H9 (cell line): ENCODE measurements around the gene EPGN. TPM values are rescaled to one million over a fixed set of nuclear protein-coding genes. Genes with fewer than 3 reads are reported as not detected.

Experiments
- DNase-seq: peaks from one replicate; pipeline ENCODE4 v3.0.0-alpha.2; 2017
- H2AFZ ChIP-seq: one replicate; pipeline ENCODE4 v1.6.1; 2013; ENCODE audit warnings: mild to moderate bottlenecking, low read length, control low read depth, moderate library complexity
- H2AK5ac ChIP-seq: 2 replicates; pipeline ENCODE4 v1.6.1; 2013; ENCODE audit warnings: low read length, control low read depth, mixed read lengths; ENCODE audit not compliant: insufficient read length
- H2BK120ac ChIP-seq: one replicate; pipeline ENCODE4 v1.6.1; 2013; ENCODE audit warnings: low read depth, mild to moderate bottlenecking, low read length, control low read depth, inconsistent platforms; ENCODE audit not compliant: poor library complexity, severe bottlenecking
- H2BK12ac ChIP-seq: 2 replicates; pipeline ENCODE4 v1.6.1; 2013; ENCODE audit warnings: low read length, control low read depth, mixed read lengths, low read depth; ENCODE audit not compliant: insufficient read length
- H2BK15ac ChIP-seq: 2 replicates; pipeline ENCODE4 v1.6.1; 2013; ENCODE audit warnings: low read depth, low read length, control low read depth
- H2BK20ac ChIP-seq: one replicate; pipeline ENCODE4 v1.6.1; 2013; ENCODE audit warnings: low read depth, mild to moderate bottlenecking, low read length, control low read depth, inconsistent platforms; ENCODE audit not compliant: poor library complexity, severe bottlenecking
- H2BK5ac ChIP-seq: 2 replicates; pipeline ENCODE4 v1.6.1; 2013; ENCODE audit warnings: low read length, control low read depth, mixed read lengths; ENCODE audit not compliant: insufficient read length
- H3K14ac ChIP-seq: 2 replicates; pipeline ENCODE4 v1.6.1; 2013; ENCODE audit warnings: low read length, control low read depth; ENCODE audit not compliant: insufficient read depth
- H3K18ac ChIP-seq: 2 replicates; pipeline ENCODE4 v1.6.1; 2013; ENCODE audit warnings: low read depth, mild to moderate bottlenecking, mixed read lengths, low read length, control low read depth; ENCODE audit not compliant: insufficient read length
- H3K23ac ChIP-seq: 2 replicates; pipeline ENCODE4 v1.6.1; 2013; ENCODE audit warnings: low read length, control low read depth, mixed read lengths, low read depth; ENCODE audit not compliant: insufficient read length
- H3K23me2 ChIP-seq: 2 replicates; pipeline ENCODE4 v1.6.1; 2013; ENCODE audit warnings: low read depth, mild to moderate bottlenecking, mixed read lengths, low read length, control low read depth; ENCODE audit not compliant: insufficient read length, poor library complexity, severe bottlenecking
- H3K27ac ChIP-seq: 2 replicates; pipeline ENCODE4 v1.5.1; 2013; ENCODE audit warnings: low read length, control low read depth, mixed read lengths, low read depth; ENCODE audit not compliant: insufficient read length
- H3K27me3 ChIP-seq: 2 replicates; pipeline ENCODE4 v1.6.1; 2013; ENCODE audit warnings: low read length, control low read depth, inconsistent platforms; ENCODE audit not compliant: insufficient read depth
- H3K4ac ChIP-seq: 2 replicates; pipeline ENCODE4 v1.6.1; 2013; ENCODE audit warnings: low read depth, mild to moderate bottlenecking, control low read depth, inconsistent platforms, low read length, moderate library complexity
- H3K4me1 ChIP-seq: 2 replicates; pipeline ENCODE4 v1.6.1; 2013; ENCODE audit warnings: low read length, control low read depth, inconsistent platforms; ENCODE audit not compliant: insufficient read depth
- H3K4me2 ChIP-seq: 2 replicates; pipeline ENCODE4 v1.6.1; 2013; ENCODE audit warnings: low read length, control low read depth, mixed read lengths; ENCODE audit not compliant: insufficient read length, insufficient read depth
- H3K56ac ChIP-seq: 2 replicates; pipeline ENCODE4 v1.6.1; 2013; ENCODE audit warnings: low read depth, mild to moderate bottlenecking, mixed read lengths, low read length, control low read depth; ENCODE audit not compliant: insufficient read length
- H3K79me1 ChIP-seq: 2 replicates; pipeline ENCODE4 v1.6.1; 2013; ENCODE audit warnings: low read depth, mild to moderate bottlenecking, moderate library complexity, low read length, control low read depth, inconsistent platforms; ENCODE audit not compliant: insufficient read depth, poor library complexity, severe bottlenecking
- H3K79me2 ChIP-seq: 2 replicates; pipeline ENCODE4 v1.6.1; 2013; ENCODE audit warnings: low read length, control low read depth, inconsistent platforms; ENCODE audit not compliant: insufficient read depth
- H3K9ac ChIP-seq: 2 replicates; pipeline ENCODE4 v1.6.1; 2013; ENCODE audit warnings: low read length, control low read depth, mixed read lengths; ENCODE audit not compliant: insufficient read length; ENCODE audit errors: extremely low read depth
- H3K9me3 ChIP-seq: one replicate; pipeline ENCODE4 v1.6.1; 2013; ENCODE audit warnings: low read depth, low read length, inconsistent platforms; ENCODE audit not compliant: control insufficient read depth
- H3T11ph ChIP-seq: one replicate; pipeline ENCODE4 v1.6.1; 2013; ENCODE audit warnings: mild to moderate bottlenecking, low read length, control low read depth, inconsistent platforms
- H4K20me1 ChIP-seq: one replicate; pipeline ENCODE4 v1.6.1; 2013; ENCODE audit not compliant: control insufficient read depth, insufficient read length, insufficient read depth
- H4K5ac ChIP-seq: 2 replicates; pipeline ENCODE4 v1.6.1; 2013; ENCODE audit warnings: low read depth, mild to moderate bottlenecking, mixed read lengths, low read length, control low read depth; ENCODE audit not compliant: insufficient read length
- H4K8ac ChIP-seq: replicated peaks from 2 replicates; pipeline ENCODE4 v1.6.1; 2013; ENCODE audit warnings: low read length, control low read depth, mixed read lengths, low read depth; ENCODE audit not compliant: insufficient read length
- H4K91ac ChIP-seq: 2 replicates; pipeline ENCODE4 v1.6.1; 2013; ENCODE audit warnings: low read depth, mild to moderate bottlenecking, moderate library complexity, mixed read lengths, low read length, control low read depth; ENCODE audit not compliant: insufficient read length
- H3K27ac Mint-ChIP-seq, 3 experiments: 2 replicates in 2 of 3; 3 replicates in 1 of 3; pipeline ENCODE4 v1.8.0; 2020 to 2021; ENCODE audit warnings: mixed read lengths in 3 of 3, mild to moderate bottlenecking in 1 of 3, moderate library complexity in 1 of 3
- H3K27me3 Mint-ChIP-seq: 2 replicates; pipeline ENCODE4 v1.8.0; 2021; ENCODE audit warnings: low read depth, mild to moderate bottlenecking, moderate library complexity, mixed read lengths
- H3K36me3 Mint-ChIP-seq, 3 experiments: 2 replicates in 2 of 3; 3 replicates in 1 of 3; pipeline ENCODE4 v1.8.0; 2020 to 2021; ENCODE audit warnings: low read depth in 3 of 3, mixed read lengths in 3 of 3; ENCODE audit not compliant: insufficient read depth in 1 of 3
- H3K4me1 Mint-ChIP-seq, 2 experiments: 2 replicates each; pipeline ENCODE4 v1.8.0; 2020; ENCODE audit warnings: mixed read lengths in 2 of 2
- H3K4me3 Mint-ChIP-seq, 2 experiments: 2 replicates in 1 of 2; 3 replicates in 1 of 2; pipeline ENCODE4 v1.8.0; 2020 to 2021; ENCODE audit warnings: mild to moderate bottlenecking in 2 of 2, mixed read lengths in 2 of 2, moderate library complexity in 1 of 2
- H3K9me3 Mint-ChIP-seq, 2 experiments: 2 replicates in 1 of 2; 3 replicates in 1 of 2; pipeline ENCODE4 v1.8.0; 2020; ENCODE audit warnings: mild to moderate bottlenecking in 2 of 2, mixed read lengths in 2 of 2, moderate library complexity in 1 of 2
- CTCF ChIP-seq: fragments of 200-600 bp; sonication (generic); conservative IDR thresholded peaks from 3 replicates; pipeline ENCODE4 v1.8.0; 2021; ENCODE audit warnings: antibody characterized with exemption, mild to moderate bottlenecking
- WGBS: extraction: QIAGEN DNeasy Blood & Tissue Kit; methylation state at CpG from one replicate; pipeline ENCODE4 v1.1.7; 2013; ENCODE audit warnings: missing lambda C conversion rate, low lambda C conversion rate, mixed read lengths; ENCODE audit not compliant: insufficient read length; ENCODE audit errors: extremely low coverage; 5-methylcytosine and 5-hydroxymethylcytosine counted together
- total RNA-seq: library from RNA; stranded (reverse); gene quantifications from 2 replicates; pipeline ENCODE4 v1.2.1, GENCODE V29; 2021

The EPGN gene
- total RNA-seq, 1 experiment from 2014 or later, result not detected

DNA sequence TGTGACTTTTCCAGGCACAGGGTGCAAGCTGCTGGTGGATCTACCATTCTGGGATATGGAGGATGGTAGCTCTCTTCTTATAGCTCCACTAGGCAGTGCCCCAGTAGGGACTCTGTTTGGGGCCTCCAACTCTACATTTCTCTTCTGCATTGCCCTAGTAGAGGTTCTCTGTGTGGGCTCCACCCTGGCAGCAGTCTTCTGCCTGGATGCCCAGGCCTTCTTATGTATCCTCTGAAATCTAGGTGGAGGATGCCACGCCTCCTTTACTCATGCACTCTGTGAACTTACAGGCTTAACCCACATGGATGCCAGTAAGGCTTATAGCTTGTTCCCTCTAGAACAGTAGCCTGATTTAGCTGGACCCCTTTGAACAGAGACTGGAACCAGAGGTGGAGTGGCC lies 35.8 kb downstream of the EPGN start:
- no peaks in the 10 kb centered on the region for H3K27me3 ChIP-seq
- H2BK12ac ChIP-seq, result no peak overlapping the region
- peaks cover 13% of the 10 kb centered on the region for H3K9me3 ChIP-seq
- no peak overlapping the region for H3K27ac ChIP-seq
- no peak for TF ChIP-seq CTCF
- H2AK5ac ChIP-seq, result no peak overlapping the region
- peaks cover 22 to 47% (median 27%) of the 10 kb centered on the region in 3 experiments for H3K36me3 Mint-ChIP-seq
- no peak overlapping the region for H3K9ac ChIP-seq
- H3K27me3 Mint-ChIP-seq, result no peaks in the 10 kb centered on the region
- no peak overlapping the region for H3K14ac ChIP-seq
- H4K8ac ChIP-seq, result no peak overlapping the region
- no peak overlapping the region for H3K23ac ChIP-seq
- H3K56ac ChIP-seq, result no peak overlapping the region
- no peak overlapping the region for H3T11ph ChIP-seq
- H3K79me1 ChIP-seq, result no peaks in the 10 kb centered on the region
- peaks cover 48 to 50% of the 10 kb centered on the region in 2 experiments for H3K9me3 Mint-ChIP-seq
- no peak overlapping the region for H2BK5ac ChIP-seq
- no peaks in the 10 kb centered on the region for H4K20me1 ChIP-seq
- no peak overlapping the region for H3K27ac Mint-ChIP-seq
- H2BK15ac ChIP-seq, result no peak overlapping the region
- H3K18ac ChIP-seq, result no peak overlapping the region
- H3K23me2 ChIP-seq, result no peaks in the 10 kb centered on the region
- H3K4ac ChIP-seq, result no peak overlapping the region
- H3K79me2 ChIP-seq, result no peaks in the 10 kb centered on the region
- no peak overlapping the region for H2AFZ ChIP-seq
- no peak overlapping the region for H2BK120ac ChIP-seq
- no CpG with 5 or more reads among the region's 1 CpG for WGBS
- H3K4me1 Mint-ChIP-seq, result no peaks in the 10 kb centered on the region
- no peak overlapping the region for H4K91ac ChIP-seq
- no peak overlapping the region for H4K5ac ChIP-seq
- no peak for DNase-seq
- no peak overlapping the region for H3K4me3 Mint-ChIP-seq
- H3K4me1 ChIP-seq, result no peaks in the 10 kb centered on the region
- H3K4me2 ChIP-seq, result no peak overlapping the region
- H2BK20ac ChIP-seq, result no peak overlapping the region
